Kidney (tissue), 14 donors: ENCODE results near the gene DENND5B. TPM values are rescaled to one million over a fixed set of nuclear protein-coding genes. Genes with fewer than 3 reads are reported as not detected.

Experiments used
- DNase-seq, 5 donors: peaks; one replicate each; pipeline ENCODE4 v3.0.0-alpha.2; 2013 to 2020
- FAIRE-seq: peaks from 2 replicates; lab custom pipeline; 2012; peaks lifted over from hg19 to GRCh38; lab: Jason Lieb, UNC
- H3K27ac ChIP-seq, 2 donors: one replicate each; pipeline ENCODE4 v1.7.0; 2013; ENCODE audit warnings: low read depth in 2 of 2, low read length in 2 of 2, inconsistent platforms in 1 of 2
- H3K27me3 ChIP-seq: one replicate; pipeline ENCODE4 v1.7.1; 2013; ENCODE audit warnings: low read length, inconsistent platforms; ENCODE audit not compliant: control insufficient read depth, insufficient read depth
- H3K36me3 ChIP-seq, 3 donors: one replicate each; pipeline versions ENCODE4 v1.7.0 to v1.7.1; 2013; ENCODE audit warnings: low read length in 3 of 3, control low read depth in 1 of 3, inconsistent platforms in 1 of 3; ENCODE audit not compliant: insufficient read depth in 3 of 3, control insufficient read depth in 2 of 3
- H3K4me1 ChIP-seq, 3 donors: one replicate each; pipeline versions ENCODE4 v1.7.0 to v1.7.1; 2013; ENCODE audit warnings: low read length in 3 of 3, inconsistent platforms in 1 of 3, low read depth in 1 of 3; ENCODE audit not compliant: control insufficient read depth in 2 of 3, insufficient read depth in 2 of 3
- H3K4me3 ChIP-seq, 3 donors: one replicate each; pipeline versions ENCODE4 v1.7.0 to v1.8.1; 2013; ENCODE audit warnings: low read length in 3 of 3, control low read depth in 1 of 3, inconsistent platforms in 1 of 3
- H3K9ac ChIP-seq, 3 donors: one replicate each; pipeline versions ENCODE4 v1.7.0 to v1.7.1; 2013; ENCODE audit warnings: low read length in 3 of 3, control low read depth in 1 of 3, inconsistent platforms in 1 of 3
- H3K9me3 ChIP-seq, 3 donors: one replicate each; pipeline versions ENCODE4 v1.7.0 to v1.7.1; 2013; ENCODE audit warnings: low read length in 3 of 3, control low read depth in 1 of 3, inconsistent platforms in 1 of 3; ENCODE audit not compliant: control insufficient read depth in 2 of 3, insufficient read depth in 1 of 3
- CTCF ChIP-seq: IDR thresholded peaks from 3 replicates; pipeline ENCODE4 v1.5.1; 2012; ENCODE audit warnings: mild to moderate bottlenecking, moderate library complexity, borderline replicate concordance; ENCODE audit not compliant: insufficient read depth; ENCODE audit errors: extremely low read depth
- intact Hi-C: fragments of 100-400 bp; cut with DNase I; formaldehyde crosslinking; loops from one replicate; pipeline ENCODE4 v1.11.1; 2022
- polyA plus RNA-seq: library from polyadenylated mRNA; stranded (reverse); fragments of 350-450 nt; fragmentation: Illumina TruSeq; extraction: RNeasy Lipid Tissue Mini Kit (QIAGEN cat#74804); gene quantifications from one replicate; pipeline ENCODE4 v1.2.3, GENCODE V29; 2014; ENCODE audit warnings: low read depth, low replicate concordance; ENCODE audit not compliant: insufficient read depth
- total RNA-seq: library from RNA; stranded (reverse); fragmentation: NEBNext Ultra II Directional; extraction: Animal tissue kit (Norgen Biotek cat#: 25700); gene quantifications from one replicate; pipeline ENCODE4 v1.2.1, GENCODE V29; 2021
- donor health status: control.
- donor health status: control.
- donor health status: control.
- donor health status: control.
- donor health status: control.
- donor health status: DM: yes; HTN: yes; CAD: no.
- donor health status: Normal renal cell carcinoma (clear cell type).

Gene DENND5B
- total and polyA plus RNA-seq, 2 donors from 2014 or later, result 2.9 to 14.1 TPM

- peak in 1 of 5 donors; percentile 39 for DNase-seq
- Histone ChIP-seq H3K27ac (no peak overlapping the region), H3K9ac (no peak overlapping the region), H3K4me1 (peaks cover 0 to 8% (median 0%) of the 10 kb centered on the region in 3 donors), H3K4me3 (no peak overlapping the region), H3K9me3 (no peaks in the 10 kb centered on the region), H3K27me3 (no peaks in the 10 kb centered on the region), H3K36me3 (no peaks in the 10 kb centered on the region)
- intact Hi-C loops, result no loop called here
- no peak for TF ChIP-seq CTCF
- no peak for FAIRE-seq
Measured at GRCh38 chr12:31363416-31363809, 227.5 kb downstream of the DENND5B start.

GRCh38 chr12:31362759-31363415 lies 228.0 kb downstream of the DENND5B start:
- DNase-seq, result peak in 4 of 5 donors; percentile 65 to 76 (median 72)
- Histone ChIP-seq H3K9me3 (no peaks in the 10 kb centered on the region), H3K9ac (no peak overlapping the region), H3K27ac (no peak overlapping the region), H3K27me3 (no peaks in the 10 kb centered on the region), H3K36me3 (no peaks in the 10 kb centered on the region), H3K4me1 (peaks cover 0 to 8% (median 0%) of the 10 kb centered on the region in 3 donors), H3K4me3 (no peak overlapping the region)
- no peak for TF ChIP-seq CTCF
- intact Hi-C loops, result no loop called here
- FAIRE-seq, result no peak

GRCh38 chr12:31362115-31362758 lies 228.7 kb downstream of the DENND5B start:
- TF ChIP-seq CTCF, result no peak
- H3K36me3 ChIP-seq, result no peaks in the 10 kb centered on the region
- H3K4me1 ChIP-seq, result peaks cover 0 to 8% (median 0%) of the 10 kb centered on the region in 3 donors
- H3K9me3 ChIP-seq, result no peaks in the 10 kb centered on the region
- FAIRE-seq (no peak), DNase-seq (peak in 4 of 5 donors; percentile 39 to 70 (median 58))
- H3K9ac ChIP-seq, result no peak overlapping the region
- intact Hi-C loops, result no loop called here
- H3K27me3 ChIP-seq, result no peaks in the 10 kb centered on the region
- no peak overlapping the region for H3K27ac ChIP-seq
- no peak overlapping the region for H3K4me3 ChIP-seq
